Mucosa of rectum (tissue), 2 donors: ENCODE data around the gene MAGED2.
A peak's percentile ranks its signal among the peaks of the same experiment; 100 is the strongest.
"Not testable (repeated sequence)": the region's sequence is repeated elsewhere in the genome, so short reads cannot be mapped to it uniquely, and the experiment has no call there.

Source experiments
- H3K27ac ChIP-seq, 2 donors: one replicate each; pipeline ENCODE4 v1.7.0; 2013; ENCODE audit warnings: inconsistent platforms in 2 of 2, low read depth in 2 of 2, low read length in 2 of 2
- H3K27me3 ChIP-seq, 2 donors: one replicate each; pipeline ENCODE4 v1.7.0; 2013; ENCODE audit warnings: low read length in 2 of 2; ENCODE audit not compliant: control insufficient read depth in 2 of 2, insufficient read depth in 2 of 2
- H3K36me3 ChIP-seq, 2 donors: one replicate each; pipeline ENCODE4 v1.7.0; 2013; ENCODE audit warnings: low read length in 2 of 2; ENCODE audit not compliant: control insufficient read depth in 2 of 2, insufficient read depth in 2 of 2
- H3K4me1 ChIP-seq, 2 donors: one replicate each; pipeline ENCODE4 v1.7.0; 2013; ENCODE audit warnings: low read length in 2 of 2, mild to moderate bottlenecking in 1 of 2; ENCODE audit not compliant: control insufficient read depth in 2 of 2, insufficient read depth in 2 of 2
- H3K4me3 ChIP-seq, 2 donors: one replicate each; pipeline ENCODE4 v1.7.0; 2013; ENCODE audit warnings: low read length in 2 of 2
- H3K9ac ChIP-seq, 2 donors: one replicate each; pipeline ENCODE4 v1.7.0; 2013; ENCODE audit warnings: low read length in 2 of 2, low read depth in 1 of 2, mild to moderate bottlenecking in 1 of 2
- H3K9me3 ChIP-seq, 2 donors: one replicate each; pipeline ENCODE4 v1.7.0; 2013; ENCODE audit warnings: low read length in 2 of 2; ENCODE audit not compliant: control insufficient read depth in 2 of 2
- donor health status: healthy.
- donor health status: Normal muscosa, but diverticular disease.

The MAGED2 gene

DNA sequence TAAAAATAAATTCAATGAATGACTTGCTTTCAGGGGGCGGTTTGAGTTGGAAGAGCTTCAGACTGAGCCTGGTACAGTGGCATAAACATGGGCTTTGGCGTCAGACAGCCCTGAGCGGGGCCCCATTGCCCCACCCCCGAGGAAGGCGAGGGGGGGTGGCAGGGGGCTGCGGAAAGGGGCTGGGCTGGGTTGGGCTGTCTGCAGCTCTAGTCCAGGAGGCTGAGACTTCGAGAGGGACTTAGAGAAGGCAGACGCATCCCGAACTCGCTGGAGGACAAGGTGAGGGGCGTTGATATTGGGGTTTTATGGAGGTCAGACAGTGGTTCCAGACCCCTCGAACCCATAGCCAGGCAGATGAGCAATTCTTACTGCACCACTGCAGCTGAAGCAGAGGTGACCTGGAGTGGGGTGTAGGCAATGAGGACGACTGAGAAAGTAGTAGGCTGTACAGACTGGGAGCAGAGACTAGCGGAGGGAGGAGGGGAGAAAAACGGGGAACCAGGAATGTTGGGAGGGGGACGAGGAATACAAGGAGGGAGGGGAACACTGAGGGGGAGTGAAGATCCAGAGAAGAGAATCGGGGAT lies at the start of gene MAGED2:
MAGED2 (plus strand) TSS at position 222 of the 585 bp plus-strand sequence. CDS start 1,587 bp downstream, outside the sequence.
- peak within 1 kb of the TSS; percentile 69 to 84 for H3K27ac ChIP-seq
- no peaks in the 10 kb centered on the region for H3K9me3 ChIP-seq
- H3K27me3 ChIP-seq, result no peaks in the 10 kb centered on the region
- peaks cover 3 to 18% of the 10 kb centered on the region in 2 donors for H3K36me3 ChIP-seq
- peak within 1 kb of the TSS; percentile 83 to 87 for H3K4me3 ChIP-seq
- peak within 1 kb of the TSS; percentile 63 to 67 for H3K9ac ChIP-seq
- peaks cover 0 to 10% of the 10 kb centered on the region in 2 donors for H3K4me1 ChIP-seq

DNA sequence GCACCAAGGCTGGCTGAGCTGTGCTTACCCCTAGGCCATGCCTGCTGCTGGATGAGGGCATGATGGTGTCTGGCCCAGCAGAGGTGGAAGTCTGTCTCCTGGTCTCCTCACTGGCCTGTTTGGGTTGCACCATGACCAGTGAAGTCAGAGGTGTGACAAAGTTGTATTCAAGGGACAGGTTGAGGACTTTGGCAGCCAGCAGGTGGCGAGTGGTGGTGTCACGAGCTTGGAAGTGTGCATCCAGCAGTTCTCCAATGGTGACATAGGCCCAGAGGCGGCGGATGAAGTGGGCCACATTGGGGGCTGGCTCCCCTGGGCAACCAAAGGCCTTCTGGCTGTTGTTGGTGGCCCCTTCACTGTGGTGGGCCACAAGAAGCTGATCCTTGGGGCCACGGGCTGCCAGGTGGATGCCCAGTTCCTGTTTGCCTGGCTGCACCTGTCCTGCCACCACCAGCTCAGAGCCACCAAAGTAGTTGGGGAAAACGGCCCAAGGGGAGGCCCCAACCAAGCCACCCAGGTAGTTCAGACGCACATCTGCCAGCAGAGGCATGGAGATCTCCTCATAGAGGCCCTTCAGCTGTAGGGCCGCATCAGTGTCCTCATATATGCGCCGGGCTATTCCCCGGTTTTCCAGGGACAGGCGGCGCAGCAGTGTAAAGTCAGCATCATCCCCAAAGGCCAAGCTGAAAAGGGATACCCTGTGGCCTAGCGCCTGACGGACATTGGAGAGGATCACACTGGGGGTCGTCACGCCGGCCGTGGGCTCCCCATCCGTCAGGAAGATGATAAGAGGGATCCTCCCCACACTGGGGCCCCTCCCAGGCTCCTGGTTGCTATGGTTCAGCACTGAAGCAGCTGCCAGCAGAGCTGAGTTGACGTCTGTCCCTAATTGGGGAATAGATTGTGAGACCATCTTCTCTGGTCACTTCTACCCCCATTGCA lies 49.2 kb upstream of the MAGED2 start:
- Histone ChIP-seq H3K9me3 (no peaks in the 10 kb centered on the region), H3K4me3 (no peak overlapping the region), H3K27me3 (no peaks in the 10 kb centered on the region), H3K36me3 (no peaks in the 10 kb centered on the region), H3K9ac (no peak overlapping the region), H3K4me1 (no peaks in the 10 kb centered on the region), H3K27ac (no peak overlapping the region)

- not testable (repeated sequence) for H3K36me3 ChIP-seq, H3K4me1 ChIP-seq, H3K27ac ChIP-seq, H3K27me3 ChIP-seq, H3K9me3 ChIP-seq, H3K4me3 ChIP-seq, H3K9ac ChIP-seq
Observed at GRCh38 chrX:54774391-54775094, 33.0 kb upstream of the MAGED2 start.

DNA sequence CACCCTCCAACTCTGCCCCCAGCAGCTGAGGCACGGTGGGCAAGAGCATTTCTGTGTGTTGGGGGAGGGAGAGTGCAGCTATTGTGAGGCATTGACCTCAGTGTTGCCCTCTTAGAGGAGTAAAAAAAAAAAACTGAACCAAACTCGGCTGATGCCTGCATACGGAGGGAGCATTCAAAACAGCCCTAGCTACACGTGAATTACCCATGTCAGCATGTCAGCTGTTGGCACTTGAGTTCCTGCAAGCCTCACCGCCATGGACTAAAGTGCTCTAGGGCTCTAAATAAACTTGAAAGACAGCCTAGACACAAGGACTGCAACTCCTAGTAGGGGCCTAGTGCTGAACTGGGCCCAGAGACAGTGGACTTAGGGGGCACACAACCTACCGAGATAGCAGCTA lies 31.5 kb upstream of the MAGED2 start:
- H3K27ac ChIP-seq, result no peak overlapping the region
- no peak overlapping the region for H3K4me3 ChIP-seq
- H3K36me3 ChIP-seq, result no peaks in the 10 kb centered on the region
- no peak overlapping the region for H3K9ac ChIP-seq
- no peaks in the 10 kb centered on the region for H3K27me3 ChIP-seq
- no peaks in the 10 kb centered on the region for H3K4me1 ChIP-seq
- H3K9me3 ChIP-seq, result no peaks in the 10 kb centered on the region

GRCh38 chrX:54776987-54777672 lies 30.4 kb upstream of the MAGED2 start:
- Histone ChIP-seq H3K9ac (no peak overlapping the region), H3K27ac (no peak overlapping the region), H3K4me1 (no peaks in the 10 kb centered on the region), H3K4me3 (no peak overlapping the region), H3K36me3 (no peaks in the 10 kb centered on the region), H3K9me3 (no peaks in the 10 kb centered on the region), H3K27me3 (no peaks in the 10 kb centered on the region)

GRCh38 chrX:54785901-54786300 lies 21.6 kb upstream of the MAGED2 start:
- H3K4me1 ChIP-seq, result no peaks in the 10 kb centered on the region
- no peak overlapping the region for H3K4me3 ChIP-seq
- no peaks in the 10 kb centered on the region for H3K27me3 ChIP-seq
- H3K9ac ChIP-seq, result no peak overlapping the region
- no peaks in the 10 kb centered on the region for H3K36me3 ChIP-seq
- no peak overlapping the region for H3K27ac ChIP-seq
- H3K9me3 ChIP-seq, result no peaks in the 10 kb centered on the region

DNA sequence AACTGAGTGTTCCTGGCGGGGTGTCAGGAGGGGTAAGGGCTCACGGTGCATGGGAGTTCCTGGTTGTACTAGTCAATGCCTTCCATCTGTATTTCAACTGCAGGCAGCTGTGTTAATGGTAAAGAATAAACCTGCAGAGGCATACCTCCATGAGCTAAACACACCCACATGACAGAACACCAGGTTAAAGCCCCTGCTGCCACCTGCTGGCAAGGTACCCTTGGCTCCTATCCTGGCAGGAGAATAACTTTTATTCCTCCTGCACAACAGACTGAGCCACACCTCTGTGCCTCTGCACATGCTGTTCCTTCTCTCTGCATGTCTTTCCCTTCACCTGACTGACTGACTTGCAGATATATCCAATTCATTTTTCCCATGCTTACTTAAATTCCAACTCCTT lies 20.6 kb upstream of the MAGED2 start:
- Histone ChIP-seq H3K36me3 (no peaks in the 10 kb centered on the region), H3K27ac (no peak overlapping the region), H3K27me3 (no peaks in the 10 kb centered on the region), H3K4me1 (no peaks in the 10 kb centered on the region), H3K9me3 (no peaks in the 10 kb centered on the region), H3K9ac (no peak overlapping the region), H3K4me3 (no peak overlapping the region)

DNA sequence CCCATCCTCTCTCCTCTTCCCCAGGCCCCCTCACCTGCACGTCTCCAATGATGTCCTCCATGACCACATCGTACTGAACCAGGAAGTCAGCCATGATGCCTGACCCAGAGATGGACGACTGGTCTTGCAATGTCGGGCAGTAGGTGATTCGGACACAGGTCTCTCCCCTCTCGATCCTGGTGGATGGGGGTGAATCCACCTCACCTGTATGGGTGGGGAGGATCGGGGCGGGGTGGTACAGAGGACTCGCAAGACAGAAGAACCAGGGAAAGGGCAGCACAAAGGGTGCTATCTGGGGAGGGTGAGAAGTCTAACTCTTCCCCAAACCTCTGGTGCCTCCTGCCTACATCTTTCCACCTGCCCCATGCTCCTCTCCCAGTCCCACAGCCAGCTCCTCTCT lies 19.1 kb upstream of the MAGED2 start:
- no peak overlapping the region for H3K27ac ChIP-seq
- H3K36me3 ChIP-seq, result no peaks in the 10 kb centered on the region
- no peaks in the 10 kb centered on the region for H3K9me3 ChIP-seq
- no peak overlapping the region for H3K4me3 ChIP-seq
- H3K4me1 ChIP-seq, result no peaks in the 10 kb centered on the region
- no peak overlapping the region for H3K9ac ChIP-seq
- H3K27me3 ChIP-seq, result peaks cover 0 to 4% of the 10 kb centered on the region in 2 donors

DNA sequence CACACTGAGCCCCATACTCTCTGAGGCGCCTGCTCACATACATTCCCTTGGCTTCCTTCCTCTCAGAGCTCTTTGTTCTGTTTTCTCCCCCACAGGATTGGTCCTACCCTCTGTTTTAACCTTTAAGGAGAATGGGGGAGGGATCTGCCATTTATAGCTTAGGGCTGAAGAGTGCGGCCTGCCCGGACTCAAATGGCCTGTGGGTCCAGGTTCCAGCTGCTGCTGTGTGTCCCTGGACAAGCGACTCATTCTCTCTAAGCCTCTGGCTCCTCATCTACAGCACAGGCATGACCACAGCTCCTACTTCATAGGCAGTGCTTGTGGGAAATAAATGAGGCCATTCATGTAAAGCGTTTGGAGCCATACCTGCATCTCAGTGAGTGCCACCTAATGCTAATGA lies 18.1 kb upstream of the MAGED2 start:
- H3K9ac ChIP-seq, H3K4me3 ChIP-seq, H3K27ac ChIP-seq, H3K36me3 ChIP-seq, H3K4me1 ChIP-seq, H3K9me3 ChIP-seq, H3K27me3 ChIP-seq: not testable (repeated sequence)
